NCI-H460 (cell line): ENCODE data around the gene CHST2. TPM values are rescaled to one million over a fixed set of nuclear protein-coding genes. Genes with fewer than 3 reads are reported as not detected.

Experiments used
- DNase-seq: peaks from one replicate; pipeline ENCODE4 v3.0.0-alpha.2; 2016; ENCODE audit warnings: low read depth; ENCODE audit errors: extremely low read depth
- total RNA-seq: library from RNA; depleted of rRNA; stranded (reverse); fragments of >200 nt; shearing (Covaris generic); gene quantifications from 2 replicates; pipeline ENCODE4 v1.2.3, GENCODE V29; 2014

The CHST2 gene
- total RNA-seq, 1 experiment from 2014 or later, result 0.40 TPM

- no peak for DNase-seq
Observed at GRCh38 chr3:143128227-143128955, 8.8 kb downstream of the CHST2 start.

DNA sequence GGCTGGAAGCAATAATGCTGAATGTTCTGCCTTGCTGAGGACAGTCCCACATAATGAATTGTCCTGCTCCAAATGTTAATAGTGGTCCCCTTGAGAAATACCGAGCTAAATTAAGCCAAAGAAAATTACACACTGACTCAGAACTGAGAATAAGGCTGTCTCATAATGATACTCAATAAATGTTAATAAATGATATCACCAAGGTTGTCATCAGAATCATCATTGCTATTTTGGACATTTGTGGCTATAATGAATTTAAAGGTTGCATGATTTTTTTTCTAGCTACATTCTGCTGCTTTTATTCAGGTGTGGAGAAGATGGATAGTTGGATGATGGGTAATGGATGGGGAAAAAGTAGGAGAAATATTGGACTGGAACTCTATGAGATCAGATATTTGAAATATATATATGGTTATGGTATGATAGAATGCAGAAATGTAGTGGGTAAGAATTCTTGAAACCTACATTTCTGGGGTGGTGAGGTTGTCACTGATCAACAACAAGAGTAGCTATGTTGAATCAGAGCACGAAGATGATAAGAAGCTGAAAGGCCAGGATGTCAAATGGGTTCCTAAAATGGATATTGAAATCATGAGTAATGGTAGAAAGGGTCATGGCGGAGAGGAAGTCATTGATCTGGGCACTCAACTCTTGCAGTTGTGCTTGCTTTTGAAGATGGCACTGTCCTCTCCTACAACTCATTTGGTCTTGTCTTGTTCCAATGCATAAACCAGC is 12.8 kb downstream of the CHST2 start:
- DNase-seq, result no peak

DNA sequence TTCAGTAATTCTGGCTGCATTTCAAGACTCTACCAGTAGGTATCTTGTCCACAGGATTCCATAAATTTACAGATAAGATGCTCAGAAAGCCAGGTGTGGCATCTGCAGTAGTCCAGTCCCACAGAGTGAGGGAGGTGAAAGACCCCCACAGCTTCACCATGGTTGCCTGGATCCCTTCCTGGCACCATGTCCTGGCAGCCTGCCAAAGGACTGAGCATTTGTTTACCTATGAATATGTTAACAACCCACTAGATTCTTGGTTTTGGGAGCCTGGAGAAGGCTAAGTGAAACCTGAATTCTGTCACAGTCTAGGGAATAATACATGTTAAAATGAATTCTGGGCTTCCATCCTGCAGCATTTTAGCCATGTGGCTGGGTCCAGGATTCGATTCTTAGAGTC is 14.9 kb downstream of the CHST2 start:
- no peak for DNase-seq

- DNase-seq, result no peak
Observed at GRCh38 chr3:143135150-143135549, 15.6 kb downstream of the CHST2 start.

GRCh38 chr3:143137435-143138036 is 18.0 kb downstream of the CHST2 start:
- DNase-seq, result no peak

DNA sequence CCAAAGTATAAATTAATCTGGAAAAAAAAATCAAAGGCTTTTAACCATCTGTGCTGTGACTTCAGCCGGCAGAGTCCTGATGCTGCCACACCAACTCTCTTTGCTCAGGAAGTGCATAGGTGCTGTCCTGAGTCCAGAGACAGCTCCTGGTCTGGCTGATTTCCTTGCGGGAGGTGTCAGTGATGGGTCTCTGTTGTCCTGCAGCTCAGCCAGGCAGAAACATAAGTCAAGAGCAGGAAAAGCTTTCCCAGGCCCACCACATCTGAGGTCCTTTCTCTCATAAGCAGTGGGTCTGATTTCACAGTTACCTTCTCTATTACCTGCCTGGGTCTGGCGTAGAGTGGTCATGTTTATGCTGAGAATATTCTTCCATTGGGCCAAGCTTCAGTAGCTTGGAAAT is 19.4 kb downstream of the CHST2 start:
- no peak for DNase-seq

DNA sequence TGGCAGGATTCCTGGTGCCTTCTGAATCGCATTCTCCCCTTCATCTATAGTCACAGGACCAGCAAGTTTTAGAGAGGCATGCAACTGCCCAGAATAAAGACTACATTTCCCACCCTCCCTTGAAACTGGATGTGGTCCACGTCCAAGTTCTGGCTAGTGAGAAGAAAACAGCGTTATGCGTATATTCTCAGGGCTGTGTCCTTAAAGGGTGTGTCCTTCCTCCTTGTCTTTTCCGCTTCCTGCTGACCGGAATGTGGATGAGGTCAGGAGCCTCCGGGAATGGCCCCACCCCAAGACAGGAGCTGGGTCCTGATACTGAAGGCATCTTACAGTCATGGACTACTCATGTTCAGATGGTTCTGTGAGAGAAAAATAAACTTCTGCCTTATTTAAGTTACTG is 20.2 kb downstream of the CHST2 start:
- DNase-seq, result peak; percentile 65

DNA sequence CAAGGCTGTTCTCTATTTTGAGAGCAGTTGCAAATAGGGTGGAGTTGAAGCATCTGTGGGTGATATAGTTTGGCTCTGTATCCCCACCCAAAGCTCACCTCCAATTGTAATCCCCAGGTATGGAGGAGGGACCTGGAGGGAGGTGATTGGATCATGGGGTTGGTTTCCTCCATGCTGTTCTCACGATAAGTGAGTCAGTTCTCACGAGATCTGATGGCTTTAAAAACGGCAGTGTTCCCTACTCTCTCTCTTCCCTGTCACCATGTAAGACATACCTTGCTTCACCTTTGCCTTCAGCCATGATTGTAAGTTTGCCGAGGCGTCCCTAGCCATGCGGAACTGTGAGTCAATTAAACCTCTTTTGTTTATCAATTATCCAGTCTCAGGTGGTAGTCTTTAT is 21.0 kb downstream of the CHST2 start:
- DNase-seq, result no peak

GRCh38 chr3:143142354-143142753 is 22.8 kb downstream of the CHST2 start:
- DNase-seq, result no peak

GRCh38 chr3:143145906-143146305 is 26.3 kb downstream of the CHST2 start:
- DNase-seq, result no peak

- no peak for DNase-seq
Observed at GRCh38 chr3:143146486-143147274, 27.1 kb downstream of the CHST2 start.

GRCh38 chr3:143147707-143148106 is 28.1 kb downstream of the CHST2 start:
- DNase-seq, result no peak

DNA sequence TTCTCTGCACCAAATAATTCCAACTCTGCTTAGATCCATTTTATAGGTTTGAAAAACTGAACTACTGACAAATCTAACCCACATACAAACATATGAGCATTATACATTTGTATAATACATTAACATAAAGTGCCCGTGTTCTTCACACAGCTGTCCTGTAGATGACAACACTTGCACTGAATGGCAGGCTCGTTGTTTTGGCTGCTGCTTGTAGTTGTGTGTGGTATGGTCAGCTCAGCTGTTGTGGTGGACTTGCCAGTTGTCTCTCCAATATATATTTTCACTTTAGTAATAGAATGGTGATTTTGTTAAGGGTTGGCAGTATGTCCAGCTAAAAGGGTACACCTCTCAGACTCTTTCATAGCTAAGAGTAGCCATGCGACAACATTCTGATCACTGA is 30.5 kb downstream of the CHST2 start:
- no peak for DNase-seq

GRCh38 chr3:143151004-143151731 is 31.6 kb downstream of the CHST2 start:
- no peak for DNase-seq

DNA sequence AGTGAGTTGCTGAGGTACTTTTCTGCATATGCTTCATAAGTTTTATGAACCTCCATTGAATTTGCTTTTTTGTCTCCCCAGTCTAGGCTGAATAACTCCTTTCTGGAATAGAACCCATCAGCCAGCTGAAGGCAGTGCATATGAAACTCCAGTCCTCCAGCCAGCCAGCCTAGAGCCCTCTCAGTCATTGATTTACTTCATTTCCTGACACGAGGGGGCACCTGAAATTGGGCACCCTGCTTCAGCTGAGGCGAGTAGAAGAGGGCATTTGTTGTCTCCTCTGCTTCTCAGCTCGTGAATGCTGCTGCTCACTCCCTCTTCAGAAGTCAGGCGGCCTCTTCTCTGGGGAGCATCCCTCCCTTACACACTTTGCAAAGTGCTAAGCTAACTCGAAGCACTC is 32.5 kb downstream of the CHST2 start:
- no peak for DNase-seq

- no peak for DNase-seq
Observed at GRCh38 chr3:143155756-143156155, 36.2 kb downstream of the CHST2 start.

- no peak for DNase-seq
Observed at GRCh38 chr3:143158014-143158988, 38.7 kb downstream of the CHST2 start.

DNA sequence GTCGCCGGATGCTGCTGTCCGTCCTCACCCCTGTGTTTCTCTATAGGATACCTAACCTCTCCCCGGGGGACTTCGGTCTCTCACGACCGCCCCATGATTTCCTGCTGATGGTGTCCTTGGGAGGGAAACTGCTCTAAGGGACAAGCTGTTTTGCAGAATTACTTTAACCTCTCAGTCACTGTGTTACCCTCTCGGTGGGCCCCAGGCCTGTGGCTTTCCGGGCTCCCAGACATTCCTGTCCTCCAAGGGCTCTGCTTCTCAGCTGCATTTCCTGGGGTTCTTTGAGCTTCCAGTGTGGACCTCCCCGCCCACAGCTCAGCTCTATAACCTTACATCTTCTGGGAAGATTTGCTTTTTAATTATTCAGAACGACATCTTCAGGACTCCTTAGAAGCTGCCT is 40.9 kb downstream of the CHST2 start:
- no peak for DNase-seq

DNA sequence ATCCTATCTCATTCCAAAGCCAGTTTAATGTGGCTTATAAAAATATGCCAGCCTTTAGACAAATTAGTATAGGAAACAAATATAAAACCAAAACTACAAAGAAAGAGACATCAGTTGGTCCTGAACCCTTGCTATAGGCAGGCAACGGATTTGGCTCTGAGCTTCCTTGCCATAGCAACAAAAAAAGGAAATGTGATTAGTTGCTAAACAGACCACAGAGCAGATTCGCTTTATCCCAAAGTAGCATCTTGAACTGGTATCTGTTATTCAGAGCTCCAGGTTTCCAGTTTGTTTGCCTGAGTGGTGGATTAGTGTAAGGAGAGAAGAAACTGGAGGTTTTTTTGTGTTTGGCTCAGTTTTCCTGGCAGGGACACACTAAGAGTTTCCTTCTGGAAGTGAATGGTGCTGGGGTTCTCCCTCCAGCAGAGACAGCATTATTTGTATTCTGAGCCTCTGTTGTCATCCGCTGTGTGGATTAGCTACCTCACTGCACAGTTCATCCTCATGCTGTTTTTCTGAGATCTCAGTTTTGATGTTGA is 44.1 kb downstream of the CHST2 start:
- no peak for DNase-seq
